IPS DF 6.9 (cell line): ENCODE results near the gene PGGHG.
"Not testable (repeated sequence)": the region's sequence is repeated elsewhere in the genome, so short reads cannot be mapped to it uniquely, and the experiment has no call there.

Experiments used
- DNase-seq: peaks from one replicate; pipeline ENCODE4 v3.0.0-alpha.2; 2013; ENCODE audit warnings: low read depth, low spot score
- H3K27ac ChIP-seq: one replicate; pipeline ENCODE4 v1.5.1; 2013; ENCODE audit warnings: low read length, control low read depth
- H3K27me3 ChIP-seq: 2 replicates; pipeline ENCODE4 v1.6.1; 2013; ENCODE audit warnings: mild to moderate bottlenecking, low read length; ENCODE audit not compliant: control insufficient read depth, insufficient read depth
- H3K36me3 ChIP-seq: 2 replicates; pipeline ENCODE4 v1.6.1; 2013; ENCODE audit warnings: low read length; ENCODE audit not compliant: control insufficient read depth, insufficient read depth
- H3K4me1 ChIP-seq: 2 replicates; pipeline ENCODE4 v1.6.1; 2013; ENCODE audit warnings: low read length; ENCODE audit not compliant: control insufficient read depth, insufficient read depth
- H3K4me3 ChIP-seq: 2 replicates; pipeline ENCODE4 v1.5.1; 2013; ENCODE audit warnings: mild to moderate bottlenecking, low read length
- H3K9me3 ChIP-seq: 2 replicates; pipeline ENCODE4 v1.6.1; 2013; ENCODE audit warnings: low read length, inconsistent platforms; ENCODE audit not compliant: control insufficient read depth, insufficient read depth
- WGBS: extraction: QIAGEN DNeasy Blood & Tissue Kit; methylation state at CpG from one replicate; pipeline ENCODE4 v1.1.7; 2013; ENCODE audit warnings: mixed read lengths, missing lambda C conversion rate; ENCODE audit not compliant: insufficient read length, insufficient coverage; 5-methylcytosine and 5-hydroxymethylcytosine counted together

PGGHG gene

GRCh38 chr11:299081-299891 is 10.4 kb downstream of the PGGHG start, which contains the start of gene IFITM5:
Gene IFITM5, minus strand, starts transcription at chr11:299526. Its CDS starts 36 bp downstream, at chr11:299490.
- Histone ChIP-seq H3K4me1 (peaks cover 19% of the 10 kb centered on the region), H3K9me3 (no peaks in the 10 kb centered on the region), H3K27ac (no peak within 1 kb of the TSS), H3K27me3 (no peaks in the 10 kb centered on the region), H3K4me3 (no peak within 1 kb of the TSS), H3K36me3 (peaks cover 6% of the 10 kb centered on the region)
- DNase-seq: no peak
- no CpG with 5 or more reads among the region's 40 CpGs for WGBS

GRCh38 chr11:299951-300735 is 11.2 kb downstream of the PGGHG start:
- no CpG with 5 or more reads among the region's 20 CpGs for WGBS
- no peak for DNase-seq
- no peak overlapping the region for H3K27ac ChIP-seq

GRCh38 chr11:303363-303762 is 14.4 kb downstream of the PGGHG start:
- no CpG with 5 or more reads among the region's 12 CpGs for WGBS
- Histone ChIP-seq H3K4me1 (peaks cover 34% of the 10 kb centered on the region), H3K27me3 (no peaks in the 10 kb centered on the region), H3K27ac (no peak overlapping the region), H3K4me3 (no peak overlapping the region), H3K9me3 (no peaks in the 10 kb centered on the region), H3K36me3 (no peaks in the 10 kb centered on the region)
- DNase-seq: no peak

More at GRCh38 chr11:299951-300735, 11.2 kb downstream of the PGGHG start:
- Histone ChIP-seq H3K27me3 (no peaks in the 10 kb centered on the region), H3K36me3 (no peaks in the 10 kb centered on the region; the same call in 1 of the 2 replicates), H3K4me3 (no peak overlapping the region), H3K4me1 (peaks cover 19% of the 10 kb centered on the region), H3K9me3 (no peaks in the 10 kb centered on the region)

GRCh38 chr11:304061-304506 is 15.2 kb downstream of the PGGHG start:
- H3K4me3 ChIP-seq: no peak overlapping the region
- DNase-seq: no peak
- no peaks in the 10 kb centered on the region for H3K9me3 ChIP-seq
- no CpG with 5 or more reads among the region's 52 CpGs for WGBS
- H3K36me3 ChIP-seq: no peaks in the 10 kb centered on the region
- no peak overlapping the region for H3K27ac ChIP-seq
- no peaks in the 10 kb centered on the region for H3K27me3 ChIP-seq
- peaks cover 35% of the 10 kb centered on the region for H3K4me1 ChIP-seq

GRCh38 chr11:304915-305843 is 16.3 kb downstream of the PGGHG start:
- Histone ChIP-seq H3K4me3 (no peak overlapping the region), H3K27ac (no peak overlapping the region), H3K9me3 (no peaks in the 10 kb centered on the region), H3K36me3 (no peaks in the 10 kb centered on the region), H3K4me1 (peaks cover 27% of the 10 kb centered on the region), H3K27me3 (no peaks in the 10 kb centered on the region)
- WGBS: no CpG with 5 or more reads among the region's 19 CpGs
- DNase-seq: no peak

- no peak overlapping the region for H3K27ac ChIP-seq
These were observed 16.9 kb downstream of the PGGHG start for GRCh38 chr11:305844-306211.

GRCh38 chr11:306645-307371 is 17.9 kb downstream of the PGGHG start:
- Histone ChIP-seq H3K9me3 (no peaks in the 10 kb centered on the region), H3K4me1 (peaks cover 20% of the 10 kb centered on the region), H3K27me3 (no peaks in the 10 kb centered on the region), H3K4me3 (no peak overlapping the region), H3K27ac (no peak overlapping the region), H3K36me3 (no peaks in the 10 kb centered on the region)
- DNase-seq: no peak
- WGBS: no CpG with 5 or more reads among the region's 17 CpGs

More at GRCh38 chr11:305844-306211, 16.9 kb downstream of the PGGHG start:
- Histone ChIP-seq H3K4me3 (no peak overlapping the region), H3K27me3 (no peaks in the 10 kb centered on the region), H3K4me1 (peaks cover 23% of the 10 kb centered on the region), H3K36me3 (no peaks in the 10 kb centered on the region), H3K9me3 (no peaks in the 10 kb centered on the region)
- no CpG with 5 or more reads among the region's 10 CpGs for WGBS
- DNase-seq: no peak

- H3K4me3 ChIP-seq, H3K27me3 ChIP-seq, H3K9me3 ChIP-seq, H3K27ac ChIP-seq, H3K36me3 ChIP-seq, DNase-seq: not testable (repeated sequence)
- no CpG with 5 or more reads among the region's 28 CpGs for WGBS
- H3K4me1 ChIP-seq: peaks cover 25% of the 10 kb centered on the region
These were observed 19.1 kb downstream of the PGGHG start, which contains the start of gene IFITM2 for GRCh38 chr11:307766-308708. Gene IFITM2, plus strand, starts transcription at chr11:307816. Its CDS starts 377 bp downstream, at chr11:308193.
